HEK293 (cell line): ENCODE measurements around the gene ODAD4.

ENCODE experiments used
- CTCF ChIA-PET: fragments of 350-600 bp; formaldehyde crosslinking; extraction: SDS; loops from one replicate; lab custom pipeline; 2021; ENCODE audit warnings: antibody characterized with exemption; lab: Yijun Ruan, JAX
- POLR2A ChIA-PET: fragments of 300-600 bp; formaldehyde crosslinking; extraction: SDS; loops from one replicate; lab custom pipeline; 2020; ENCODE audit warnings: antibody characterized with exemption, inconsistent platforms; lab: Yijun Ruan, JAX
- H3K27ac ChIP-seq: fragments of 200-500 bp; sonication (Bioruptor generic); 2 replicates; pipeline ENCODE4 v1.5.1; 2014; ENCODE audit warnings: low read depth, low read length, control low read depth, inconsistent platforms; ENCODE audit errors: extremely low read depth
- H3K36me3 ChIP-seq, 2 experiments: fragments of 200-500 bp in 1 of 2; sonication (Bioruptor generic) in 1 of 2; 1 replicate in 1 of 2; 2 replicates in 1 of 2; pipeline ENCODE4 v1.5.1; 2014 to 2017; ENCODE audit warnings: inconsistent platforms in 2 of 2, low read length in 2 of 2; ENCODE audit not compliant: control insufficient read depth in 2 of 2, insufficient read depth in 1 of 2
- H3K4me1 ChIP-seq: fragments of 200-500 bp; sonication (Bioruptor generic); 2 replicates; pipeline ENCODE4 v1.5.1; 2014; ENCODE audit warnings: mild to moderate bottlenecking, low read length, inconsistent platforms; ENCODE audit not compliant: control insufficient read depth, insufficient read depth
- H3K4me3 ChIP-seq: 2 replicates; pipeline ENCODE4 v1.5.1; 2011; ENCODE audit warnings: low read depth, mild to moderate bottlenecking, control low read depth, low read length, moderate library complexity
- H3K9me3 ChIP-seq: fragments of 200-500 bp; sonication (Bioruptor generic); 2 replicates; pipeline ENCODE4 v1.5.1; 2014; ENCODE audit warnings: low read depth, low read length, inconsistent platforms; ENCODE audit not compliant: control insufficient read depth, insufficient read depth
- GLI4 ChIP-seq: fragments of 450-650 bp; formaldehyde crosslinking; IDR thresholded peaks from 2 replicates; pipeline ENCODE4 v1.5.1; 2016; ENCODE audit warnings: missing biosample characterization, missing genetic modification characterization
- SCRT1 ChIP-seq: fragments of 450-650 bp; formaldehyde crosslinking; IDR thresholded peaks from 2 replicates; pipeline ENCODE4 v1.5.1; 2016; ENCODE audit warnings: missing biosample characterization, missing genetic modification characterization, borderline replicate concordance
- TCF7L2 ChIP-seq: IDR thresholded peaks from 2 replicates; pipeline ENCODE4 v1.6.1; 2011; ENCODE audit warnings: low read depth, mild to moderate bottlenecking, inconsistent platforms, low read length, moderate library complexity, borderline replicate concordance
- ZBTB10 ChIP-seq: fragments of 450-650 bp; formaldehyde crosslinking; IDR thresholded peaks from 2 replicates; pipeline ENCODE4 v1.5.1; 2016; ENCODE audit warnings: missing biosample characterization, missing genetic modification characterization
- ZBTB48 ChIP-seq: fragments of 450-650 bp; formaldehyde crosslinking; IDR thresholded peaks from 2 replicates; pipeline ENCODE4 v1.5.1; 2016; ENCODE audit warnings: missing biosample characterization, missing genetic modification characterization
- ZFP3 ChIP-seq: fragments of 450-650 bp; formaldehyde crosslinking; IDR thresholded peaks from 2 replicates; pipeline ENCODE4 v1.5.1; 2016; ENCODE audit warnings: low read depth, missing biosample characterization, missing genetic modification characterization
- ZIC2 ChIP-seq: fragments of 450-650 bp; formaldehyde crosslinking; IDR thresholded peaks from 2 replicates; pipeline ENCODE4 v1.5.1; 2016; ENCODE audit warnings: missing biosample characterization, missing genetic modification characterization
- ZNF132 ChIP-seq: fragments of 450-650 bp; formaldehyde crosslinking; IDR thresholded peaks from 2 replicates; pipeline ENCODE4 v1.5.1; 2017; ENCODE audit warnings: missing biosample characterization, missing genetic modification characterization, borderline replicate concordance
- ZNF133 ChIP-seq: fragments of 450-650 bp; formaldehyde crosslinking; IDR thresholded peaks from 2 replicates; pipeline ENCODE4 v1.5.1; 2016; ENCODE audit warnings: missing biosample characterization, missing genetic modification characterization
- ZNF2 ChIP-seq: fragments of 450-650 bp; formaldehyde crosslinking; IDR thresholded peaks from 2 replicates; pipeline ENCODE4 v1.5.1; 2016; ENCODE audit warnings: missing biosample characterization, missing genetic modification characterization
- ZNF423 ChIP-seq: fragments of 450-650 bp; formaldehyde crosslinking; IDR thresholded peaks from 2 replicates; pipeline ENCODE4 v1.5.1; 2016; ENCODE audit warnings: missing biosample characterization, missing genetic modification characterization
- ZNF660 ChIP-seq: fragments of 450-650 bp; IDR thresholded peaks from 2 replicates; pipeline ENCODE4 v1.5.1; 2018; ENCODE audit warnings: missing biosample characterization, mild to moderate bottlenecking, missing genetic modification characterization
- ZSCAN18 ChIP-seq: fragments of 450-650 bp; formaldehyde crosslinking; IDR thresholded peaks from 2 replicates; pipeline ENCODE4 v1.5.1; 2016; ENCODE audit warnings: missing biosample characterization, missing genetic modification characterization
- ZSCAN23 ChIP-seq: fragments of 450-650 bp; formaldehyde crosslinking; IDR thresholded peaks from 2 replicates; pipeline ENCODE4 v1.5.1; 2016; ENCODE audit warnings: missing biosample characterization, missing genetic modification characterization
- TF ChIP-seq, protein P1 (sequence below): fragments of 450-650 bp; formaldehyde crosslinking; IDR thresholded peaks from 2 replicates; pipeline ENCODE4 v1.5.1; 2016; ENCODE audit warnings: missing biosample characterization, missing genetic modification characterization
- TF ChIP-seq, protein P2 (sequence below): fragments of 450-650 bp; formaldehyde crosslinking; IDR thresholded peaks from 2 replicates; pipeline ENCODE4 v1.5.1; 2017; ENCODE audit warnings: missing biosample characterization, missing genetic modification characterization
- TF ChIP-seq, protein P3 (sequence below): fragments of 450-650 bp; formaldehyde crosslinking; IDR thresholded peaks from 2 replicates; pipeline ENCODE4; 2016; ENCODE audit warnings: missing biosample characterization, missing genetic modification characterization

ODAD4 gene

DNA sequence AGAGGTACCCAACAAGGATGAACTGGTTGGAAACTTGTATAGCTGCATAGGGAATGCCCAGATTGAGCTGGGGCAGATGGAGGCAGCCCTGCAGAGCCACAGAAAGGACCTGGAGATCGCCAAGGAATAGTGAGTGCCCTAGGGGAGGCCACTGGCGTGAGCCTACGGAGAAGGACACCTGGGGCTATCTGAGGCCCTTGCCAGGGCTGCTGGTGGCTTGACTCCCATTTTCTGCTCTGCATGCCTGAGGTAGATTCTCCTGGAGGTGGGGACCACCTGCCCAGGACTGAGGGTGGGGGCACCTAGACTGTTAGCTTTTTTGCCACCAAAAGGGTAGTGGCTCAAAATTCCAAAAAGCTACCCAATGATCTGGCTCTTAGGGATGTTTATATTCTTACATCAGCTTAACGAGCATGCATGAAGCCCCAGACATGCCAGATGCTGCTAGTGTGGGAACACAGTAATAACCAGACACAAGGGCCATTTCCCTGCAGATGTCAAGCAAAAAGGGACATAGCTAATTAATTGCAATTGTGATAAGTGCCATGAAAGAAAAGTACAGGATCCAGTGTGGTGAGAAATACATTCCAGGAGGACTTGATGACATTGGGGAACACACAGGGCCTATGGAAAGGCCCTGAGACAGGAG is 8.8 kb downstream of the ODAD4 start:
- ChIA-PET CTCF (interaction anchor here (0.6 to 1.2 kb wide), 3 partner anchors 153 to 797 kb away, joined by 3 to 5 read pairs (median 3); partner anchors contain the start of gene JUP), POLR2A (interaction anchor here (0.6 to 2.9 kb wide), 2 partner anchors 9 to 20 kb away, joined by 3 to 13 read pairs; partner anchors contain the start of genes ACLY and ODAD4)
- no peak overlapping the region for H3K27ac ChIP-seq

GRCh38 chr17:41939693-41940090 is 9.3 kb downstream of the ODAD4 start:
- ChIA-PET CTCF (no interaction called here), POLR2A (interaction anchor here (1.0 to 2.9 kb wide), 2 partner anchors 9 to 21 kb away, joined by 5 to 13 read pairs; partner anchors contain the start of genes ACLY and ODAD4)
- Histone ChIP-seq H3K9me3 (no peaks in the 10 kb centered on the region), H3K4me3 (no peak overlapping the region), H3K36me3 (peaks cover 0 to 30% of the 10 kb centered on the region in 2 experiments; a peak in 1 of 3 replicates), H3K27ac (no peak overlapping the region), H3K4me1 (no peaks in the 10 kb centered on the region)
- TF ChIP-seq, protein P1, sequence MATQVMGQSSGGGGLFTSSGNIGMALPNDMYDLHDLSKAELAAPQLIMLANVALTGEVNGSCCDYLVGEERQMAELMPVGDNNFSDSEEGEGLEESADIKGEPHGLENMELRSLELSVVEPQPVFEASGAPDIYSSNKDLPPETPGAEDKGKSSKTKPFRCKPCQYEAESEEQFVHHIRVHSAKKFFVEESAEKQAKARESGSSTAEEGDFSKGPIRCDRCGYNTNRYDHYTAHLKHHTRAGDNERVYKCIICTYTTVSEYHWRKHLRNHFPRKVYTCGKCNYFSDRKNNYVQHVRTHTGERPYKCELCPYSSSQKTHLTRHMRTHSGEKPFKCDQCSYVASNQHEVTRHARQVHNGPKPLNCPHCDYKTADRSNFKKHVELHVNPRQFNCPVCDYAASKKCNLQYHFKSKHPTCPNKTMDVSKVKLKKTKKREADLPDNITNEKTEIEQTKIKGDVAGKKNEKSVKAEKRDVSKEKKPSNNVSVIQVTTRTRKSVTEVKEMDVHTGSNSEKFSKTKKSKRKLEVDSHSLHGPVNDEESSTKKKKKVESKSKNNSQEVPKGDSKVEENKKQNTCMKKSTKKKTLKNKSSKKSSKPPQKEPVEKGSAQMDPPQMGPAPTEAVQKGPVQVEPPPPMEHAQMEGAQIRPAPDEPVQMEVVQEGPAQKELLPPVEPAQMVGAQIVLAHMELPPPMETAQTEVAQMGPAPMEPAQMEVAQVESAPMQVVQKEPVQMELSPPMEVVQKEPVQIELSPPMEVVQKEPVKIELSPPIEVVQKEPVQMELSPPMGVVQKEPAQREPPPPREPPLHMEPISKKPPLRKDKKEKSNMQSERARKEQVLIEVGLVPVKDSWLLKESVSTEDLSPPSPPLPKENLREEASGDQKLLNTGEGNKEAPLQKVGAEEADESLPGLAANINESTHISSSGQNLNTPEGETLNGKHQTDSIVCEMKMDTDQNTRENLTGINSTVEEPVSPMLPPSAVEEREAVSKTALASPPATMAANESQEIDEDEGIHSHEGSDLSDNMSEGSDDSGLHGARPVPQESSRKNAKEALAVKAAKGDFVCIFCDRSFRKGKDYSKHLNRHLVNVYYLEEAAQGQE (tag by site-specific recombination): no peak
- TF ChIP-seq ZSCAN18 (tag by site-specific recombination) (no peak), ZNF660 (no peak), ZNF132 (tag by site-specific recombination) (no peak), SCRT1 (no peak), ZNF133 (tag by site-specific recombination) (no peak), GLI4 (tag by site-specific recombination) (no peak), ZSCAN23 (tag by site-specific recombination) (no peak), ZBTB10 (tag by site-specific recombination) (no peak), ZFP3 (tag by site-specific recombination) (no peak), ZBTB48 (tag by site-specific recombination) (no peak), ZNF423 (tag by site-specific recombination) (no peak), TCF7L2 (no peak)
- TF ChIP-seq, protein P2, sequence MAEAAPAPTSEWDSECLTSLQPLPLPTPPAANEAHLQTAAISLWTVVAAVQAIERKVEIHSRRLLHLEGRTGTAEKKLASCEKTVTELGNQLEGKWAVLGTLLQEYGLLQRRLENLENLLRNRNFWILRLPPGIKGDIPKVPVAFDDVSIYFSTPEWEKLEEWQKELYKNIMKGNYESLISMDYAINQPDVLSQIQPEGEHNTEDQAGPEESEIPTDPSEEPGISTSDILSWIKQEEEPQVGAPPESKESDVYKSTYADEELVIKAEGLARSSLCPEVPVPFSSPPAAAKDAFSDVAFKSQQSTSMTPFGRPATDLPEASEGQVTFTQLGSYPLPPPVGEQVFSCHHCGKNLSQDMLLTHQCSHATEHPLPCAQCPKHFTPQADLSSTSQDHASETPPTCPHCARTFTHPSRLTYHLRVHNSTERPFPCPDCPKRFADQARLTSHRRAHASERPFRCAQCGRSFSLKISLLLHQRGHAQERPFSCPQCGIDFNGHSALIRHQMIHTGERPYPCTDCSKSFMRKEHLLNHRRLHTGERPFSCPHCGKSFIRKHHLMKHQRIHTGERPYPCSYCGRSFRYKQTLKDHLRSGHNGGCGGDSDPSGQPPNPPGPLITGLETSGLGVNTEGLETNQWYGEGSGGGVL (tag by site-specific recombination): no peak
- TF ChIP-seq, protein P3, sequence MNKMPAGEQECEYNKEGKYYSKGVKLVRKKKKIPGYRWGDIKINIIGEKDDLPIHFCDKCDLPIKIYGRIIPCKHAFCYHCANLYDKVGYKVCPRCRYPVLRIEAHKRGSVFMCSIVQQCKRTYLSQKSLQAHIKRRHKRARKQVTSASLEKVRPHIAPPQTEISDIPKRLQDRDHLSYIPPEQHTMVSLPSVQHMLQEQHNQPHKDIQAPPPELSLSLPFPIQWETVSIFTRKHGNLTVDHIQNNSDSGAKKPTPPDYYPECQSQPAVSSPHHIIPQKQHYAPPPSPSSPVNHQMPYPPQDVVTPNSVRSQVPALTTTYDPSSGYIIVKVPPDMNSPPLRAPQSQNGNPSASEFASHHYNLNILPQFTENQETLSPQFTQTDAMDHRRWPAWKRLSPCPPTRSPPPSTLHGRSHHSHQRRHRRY: no peak

More for the DNA sequence above, 8.8 kb downstream of the ODAD4 start:
- H3K9me3 ChIP-seq: no peaks in the 10 kb centered on the region
- no peaks in the 10 kb centered on the region for H3K4me1 ChIP-seq
- H3K36me3 ChIP-seq: peaks cover 0 to 30% of the 10 kb centered on the region in 2 experiments; a peak in 1 of 3 replicates
- no peak overlapping the region for H3K4me3 ChIP-seq
- TF ChIP-seq ZNF2 (no peak), ZIC2 (tag by site-specific recombination) (peak; percentile 63)
